KMS-11 (cell line): ENCODE results near the gene CCDC38.

Source experiments
- H2AFZ ChIP-seq: fragments of 200-600 bp; sonication (generic); 2 replicates; pipeline ENCODE4 v1.6.1; 2016; ENCODE audit warnings: antibody characterized with exemption, mixed run types, low read depth
- H3K27ac ChIP-seq: fragments of 200-600 bp; sonication (generic); 2 replicates; pipeline ENCODE4 v1.6.1; 2016; ENCODE audit warnings: mild to moderate bottlenecking, mixed run types
- H3K27me3 ChIP-seq: fragments of 200-600 bp; sonication (generic); 2 replicates; pipeline ENCODE4 v1.6.1; 2017; ENCODE audit warnings: mild to moderate bottlenecking, low read depth, mixed run types, moderate library complexity; ENCODE audit not compliant: insufficient read depth
- H3K36me3 ChIP-seq: fragments of 200-600 bp; sonication (generic); 2 replicates; pipeline ENCODE4 v1.6.1; 2017; ENCODE audit warnings: mild to moderate bottlenecking, mixed run types; ENCODE audit not compliant: insufficient read depth
- H3K4me1 ChIP-seq: fragments of 200-600 bp; sonication (generic); 2 replicates; pipeline ENCODE4 v1.6.1; 2016; ENCODE audit warnings: mild to moderate bottlenecking, low read depth, mixed run types; ENCODE audit not compliant: poor library complexity, severe bottlenecking
- H3K4me2 ChIP-seq: fragments of 200-600 bp; sonication (generic); 2 replicates; pipeline ENCODE4 v1.7.0; 2016; ENCODE audit warnings: mild to moderate bottlenecking, mixed run types
- H3K4me3 ChIP-seq: fragments of 200-600 bp; sonication (generic); IDR thresholded peaks from 2 replicates; pipeline ENCODE4 v1.6.1; 2017; ENCODE audit warnings: low read depth, low read length, mixed read lengths; ENCODE audit not compliant: insufficient read depth
- H3K79me2 ChIP-seq: fragments of 200-600 bp; sonication (generic); 2 replicates; pipeline ENCODE4 v1.6.1; 2016; ENCODE audit warnings: low read depth, mixed run types; ENCODE audit not compliant: insufficient read depth
- H3K9ac ChIP-seq: fragments of 200-600 bp; sonication (generic); 2 replicates; pipeline ENCODE4 v1.6.1; 2016; ENCODE audit warnings: mild to moderate bottlenecking, mixed run types
- H4K20me1 ChIP-seq: fragments of 200-600 bp; sonication (generic); 2 replicates; pipeline ENCODE4 v1.6.1; 2016; ENCODE audit warnings: mild to moderate bottlenecking, mixed run types; ENCODE audit not compliant: insufficient read depth
- TF ChIP-seq, protein P1 (sequence below): fragments of 200-600 bp; sonication (generic); conservative IDR thresholded peaks from 2 replicates; pipeline ENCODE4 v1.6.1; 2017; ENCODE audit warnings: low read depth, mild to moderate bottlenecking, antibody characterized with exemption, low read length, moderate library complexity, mixed read lengths

CCDC38 gene

DNA sequence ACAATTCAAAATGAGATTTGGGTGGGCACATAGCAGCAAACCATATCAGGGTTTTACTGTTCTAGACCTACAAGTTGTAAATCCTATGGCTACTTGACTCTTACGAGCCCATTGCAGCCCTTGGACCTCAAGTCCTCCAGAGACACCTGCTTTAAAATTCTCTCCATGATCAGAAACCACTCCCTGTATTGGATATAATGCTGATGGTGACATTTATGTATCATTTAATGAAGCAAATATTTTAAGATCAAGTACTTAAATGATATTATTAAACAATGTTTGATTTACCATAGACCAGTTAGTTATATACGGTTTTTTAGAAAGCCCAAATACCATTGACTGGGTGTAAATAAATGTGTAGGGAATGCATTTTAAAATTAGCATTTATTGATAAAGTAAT, 24.9 kb upstream of the CCDC38 start:
- H3K79me2 ChIP-seq, result no peaks in the 10 kb centered on the region
- peaks cover 4% of the 10 kb centered on the region for H3K4me1 ChIP-seq
- no peak overlapping the region for H3K27ac ChIP-seq
- H3K27me3 ChIP-seq, result no peaks in the 10 kb centered on the region
- no peak overlapping the region for H3K9ac ChIP-seq
- H4K20me1 ChIP-seq, result no peaks in the 10 kb centered on the region
- H3K4me2 ChIP-seq, result no peak overlapping the region
- H3K4me3 ChIP-seq, result no peak overlapping the region
- TF ChIP-seq, protein P1, sequence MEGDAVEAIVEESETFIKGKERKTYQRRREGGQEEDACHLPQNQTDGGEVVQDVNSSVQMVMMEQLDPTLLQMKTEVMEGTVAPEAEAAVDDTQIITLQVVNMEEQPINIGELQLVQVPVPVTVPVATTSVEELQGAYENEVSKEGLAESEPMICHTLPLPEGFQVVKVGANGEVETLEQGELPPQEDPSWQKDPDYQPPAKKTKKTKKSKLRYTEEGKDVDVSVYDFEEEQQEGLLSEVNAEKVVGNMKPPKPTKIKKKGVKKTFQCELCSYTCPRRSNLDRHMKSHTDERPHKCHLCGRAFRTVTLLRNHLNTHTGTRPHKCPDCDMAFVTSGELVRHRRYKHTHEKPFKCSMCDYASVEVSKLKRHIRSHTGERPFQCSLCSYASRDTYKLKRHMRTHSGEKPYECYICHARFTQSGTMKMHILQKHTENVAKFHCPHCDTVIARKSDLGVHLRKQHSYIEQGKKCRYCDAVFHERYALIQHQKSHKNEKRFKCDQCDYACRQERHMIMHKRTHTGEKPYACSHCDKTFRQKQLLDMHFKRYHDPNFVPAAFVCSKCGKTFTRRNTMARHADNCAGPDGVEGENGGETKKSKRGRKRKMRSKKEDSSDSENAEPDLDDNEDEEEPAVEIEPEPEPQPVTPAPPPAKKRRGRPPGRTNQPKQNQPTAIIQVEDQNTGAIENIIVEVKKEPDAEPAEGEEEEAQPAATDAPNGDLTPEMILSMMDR, result no peak
- H2AFZ ChIP-seq, result no peak overlapping the region
- H3K36me3 ChIP-seq, result no peaks in the 10 kb centered on the region

DNA sequence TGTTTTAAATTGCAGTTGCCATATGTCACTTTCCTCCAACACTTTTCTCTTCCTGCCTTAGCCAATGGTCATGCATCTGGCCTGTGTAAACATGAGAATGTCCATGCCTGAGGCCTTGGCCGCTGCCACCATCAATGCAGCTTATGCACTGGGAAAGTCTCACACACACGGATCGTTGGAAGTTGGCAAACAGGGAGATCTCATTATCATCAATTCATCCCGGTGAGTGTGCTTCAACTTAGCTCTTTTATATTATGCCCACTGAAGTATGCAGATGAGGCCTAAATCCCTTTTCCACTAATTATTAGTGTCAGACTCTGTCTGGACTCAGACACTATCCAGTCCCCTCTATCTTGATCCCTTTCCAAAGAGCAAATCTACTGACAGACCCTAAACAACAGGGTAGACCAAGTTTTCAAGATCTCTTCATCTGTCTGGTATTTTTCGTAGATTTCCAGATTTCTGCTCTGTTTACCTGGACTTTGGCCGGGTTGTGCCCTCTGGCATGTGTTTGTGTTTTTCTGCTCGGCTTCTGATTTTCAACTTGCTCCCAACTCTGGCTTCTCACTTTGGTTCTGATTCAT, 24.0 kb upstream of the CCDC38 start:
- H4K20me1 ChIP-seq, result no peaks in the 10 kb centered on the region
- H3K36me3 ChIP-seq, result no peaks in the 10 kb centered on the region
- H3K9ac ChIP-seq, result no peak overlapping the region
- no peak overlapping the region for H2AFZ ChIP-seq
- no peaks in the 10 kb centered on the region for H3K79me2 ChIP-seq
- no peak overlapping the region for H3K4me2 ChIP-seq
- H3K27ac ChIP-seq, result no peak overlapping the region
- TF ChIP-seq, protein P1, result no peak
- no peaks in the 10 kb centered on the region for H3K27me3 ChIP-seq
- no peaks in the 10 kb centered on the region for H3K4me1 ChIP-seq
- H3K4me3 ChIP-seq, result no peak overlapping the region

DNA sequence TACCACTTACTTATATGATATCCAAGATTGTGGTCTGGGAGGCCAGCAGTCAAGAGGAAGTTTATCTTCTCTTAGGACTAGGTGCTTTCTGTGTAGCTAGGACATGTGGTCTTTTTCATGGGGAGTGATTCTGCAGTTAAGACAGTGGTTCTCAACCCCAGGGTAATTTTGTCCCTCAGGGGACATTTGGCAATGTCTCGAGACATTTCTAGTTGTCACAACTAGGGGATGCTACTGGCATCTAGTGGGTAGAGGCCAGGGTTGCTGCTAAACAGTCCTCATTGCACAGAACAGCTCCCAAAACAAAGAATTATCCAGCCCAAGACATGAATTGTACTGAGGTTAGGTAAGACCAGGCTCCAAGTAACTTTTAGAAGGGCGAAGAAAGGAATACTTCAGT, 20.7 kb upstream of the CCDC38 start:
- no peak overlapping the region for H3K4me3 ChIP-seq
- H3K9ac ChIP-seq, result no peak overlapping the region
- TF ChIP-seq, protein P1, result no peak
- no peak overlapping the region for H3K27ac ChIP-seq
- no peaks in the 10 kb centered on the region for H3K79me2 ChIP-seq
- H3K36me3 ChIP-seq, result no peaks in the 10 kb centered on the region
- H3K27me3 ChIP-seq, result no peaks in the 10 kb centered on the region
- no peaks in the 10 kb centered on the region for H3K4me1 ChIP-seq
- no peaks in the 10 kb centered on the region for H4K20me1 ChIP-seq
- H2AFZ ChIP-seq, result no peak overlapping the region
- H3K4me2 ChIP-seq, result no peak overlapping the region

DNA sequence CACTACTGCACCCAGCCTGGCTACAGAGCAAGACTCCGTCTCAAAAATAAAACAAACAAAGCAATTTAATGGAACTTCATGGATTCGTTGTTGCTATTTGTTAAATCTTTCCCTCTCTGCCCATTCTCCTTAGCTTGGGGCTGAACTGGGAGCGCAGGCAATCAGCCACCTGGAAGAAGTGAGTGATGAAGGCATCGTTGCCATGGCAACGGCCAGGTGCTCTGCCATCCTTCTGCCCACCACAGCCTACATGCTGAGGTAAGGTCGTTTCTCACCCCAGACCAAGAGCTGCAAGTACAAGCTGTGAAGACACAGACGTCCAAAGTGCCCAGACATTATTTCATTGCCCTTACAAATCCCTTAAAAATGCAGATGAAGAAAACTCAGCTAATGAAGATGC, 19.8 kb upstream of the CCDC38 start:
- no peak overlapping the region for H3K4me2 ChIP-seq
- H3K4me3 ChIP-seq, result no peak overlapping the region
- H3K4me1 ChIP-seq, result no peaks in the 10 kb centered on the region
- no peaks in the 10 kb centered on the region for H3K27me3 ChIP-seq
- H2AFZ ChIP-seq, result no peak overlapping the region
- TF ChIP-seq, protein P1, result no peak
- H3K36me3 ChIP-seq, result no peaks in the 10 kb centered on the region
- H3K27ac ChIP-seq, result no peak overlapping the region
- no peaks in the 10 kb centered on the region for H4K20me1 ChIP-seq
- no peaks in the 10 kb centered on the region for H3K79me2 ChIP-seq
- H3K9ac ChIP-seq, result no peak overlapping the region

DNA sequence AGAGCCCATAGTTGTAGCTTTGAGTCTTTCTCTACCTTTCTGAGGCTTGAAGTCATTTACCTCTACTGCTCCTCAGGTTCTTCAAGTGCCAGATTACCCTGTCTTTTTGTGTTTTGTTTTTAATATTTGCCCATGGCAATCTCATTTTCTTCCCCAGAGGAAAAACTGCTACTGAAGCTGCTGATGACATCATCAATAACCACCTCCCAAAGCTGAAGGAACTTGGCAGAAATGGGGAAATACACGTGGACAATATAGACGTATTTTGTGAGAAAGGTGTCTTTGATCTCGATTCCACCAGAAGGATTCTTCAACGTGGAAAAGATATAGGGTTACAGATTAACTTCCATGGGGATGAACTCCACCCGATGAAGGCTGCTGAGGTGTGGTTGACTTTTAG, 17.8 kb upstream of the CCDC38 start:
- Histone ChIP-seq H3K36me3 (no peaks in the 10 kb centered on the region), H3K9ac (no peak overlapping the region), H3K27me3 (no peaks in the 10 kb centered on the region), H3K4me3 (no peak overlapping the region), H3K79me2 (no peaks in the 10 kb centered on the region), H3K27ac (no peak overlapping the region), H2AFZ (no peak overlapping the region), H4K20me1 (no peaks in the 10 kb centered on the region), H3K4me2 (no peak overlapping the region), H3K4me1 (no peaks in the 10 kb centered on the region)
- TF ChIP-seq, protein P1, result no peak
